HUES64 (cell line): Measurements from ENCODE around the gene RCN2.
"Not testable (repeated sequence)": the region's sequence is repeated elsewhere in the genome, so short reads cannot be mapped to it uniquely, and the experiment has no call there.

Experiments
- H3K27ac ChIP-seq: 2 replicates; pipeline ENCODE4 v1.7.0; 2013; ENCODE audit warnings: low read depth, low read length, inconsistent platforms
- H3K27me3 ChIP-seq: 2 replicates; pipeline ENCODE4 v1.6.1; 2013; ENCODE audit warnings: mild to moderate bottlenecking, low read length; ENCODE audit not compliant: insufficient read depth
- H3K36me3 ChIP-seq: 2 replicates; pipeline ENCODE4 v1.6.1; 2013; ENCODE audit warnings: mild to moderate bottlenecking, low read length; ENCODE audit not compliant: insufficient read depth
- H3K4me1 ChIP-seq: 2 replicates; pipeline ENCODE4 v1.6.1; 2013; ENCODE audit warnings: mild to moderate bottlenecking, low read length, moderate library complexity; ENCODE audit not compliant: insufficient read depth
- H3K4me3 ChIP-seq: 2 replicates; pipeline ENCODE4 v1.5.1; 2013; ENCODE audit warnings: mild to moderate bottlenecking, low read length, moderate library complexity
- H3K9ac ChIP-seq: 2 replicates; pipeline ENCODE4 v1.6.1; 2013; ENCODE audit warnings: mild to moderate bottlenecking, low read depth, low read length
- H3K9me3 ChIP-seq: 2 replicates; pipeline ENCODE4 v1.6.1; 2013; ENCODE audit warnings: low read depth, low read length; ENCODE audit not compliant: insufficient read depth
- WGBS: fragments of 150-250, 120-280 bp; methylation state at CpG from one replicate; pipeline ENCODE4 v1.1.7; 2013; ENCODE audit warnings: missing lambda C conversion rate; 5-methylcytosine and 5-hydroxymethylcytosine counted together

RCN2 gene

GRCh38 chr15:76961268-76962011, 29.9 kb downstream of the RCN2 start:
- no peaks in the 10 kb centered on the region for H3K9me3 ChIP-seq
- no peaks in the 10 kb centered on the region for H3K36me3 ChIP-seq
- H3K9ac ChIP-seq: no peak overlapping the region
- H3K4me1 ChIP-seq: no peaks in the 10 kb centered on the region
- H3K27me3 ChIP-seq: no peaks in the 10 kb centered on the region
- no peak overlapping the region for H3K4me3 ChIP-seq
- WGBS: 84% methylated on average over 5 of the region's 6 CpGs
- no peak overlapping the region for H3K27ac ChIP-seq

DNA sequence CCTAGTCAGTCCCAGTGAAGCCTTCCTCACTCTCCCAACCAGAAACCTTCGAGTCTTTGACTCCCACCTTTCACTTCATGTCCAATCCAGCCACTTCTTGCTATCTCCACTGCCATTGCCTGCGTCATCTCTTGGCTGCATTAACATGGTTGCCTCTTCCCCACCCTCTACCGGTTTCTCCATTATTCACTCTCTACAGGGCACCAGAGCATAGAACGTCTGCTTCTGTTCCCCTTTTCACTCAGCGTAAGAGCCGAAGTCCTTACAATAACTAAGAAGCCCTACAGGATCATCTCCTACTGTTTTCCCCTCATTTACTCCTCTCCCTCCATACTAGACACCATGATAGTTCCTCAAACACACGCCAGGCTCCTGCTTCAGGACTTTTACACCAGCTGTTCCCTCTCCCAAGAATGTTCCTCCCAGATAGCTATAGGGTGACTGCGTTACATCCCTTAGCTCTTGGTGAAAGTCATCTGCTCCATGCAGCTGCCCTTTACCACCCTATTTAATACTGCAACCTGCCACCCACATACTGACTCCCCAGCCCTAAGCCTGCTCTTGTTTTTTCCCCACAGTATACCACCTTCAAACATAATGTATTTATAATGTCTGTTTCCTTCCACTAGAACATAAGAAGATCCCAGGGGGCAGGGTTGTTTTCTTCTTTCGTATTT, 30.9 kb downstream of the RCN2 start:
- H3K9me3 ChIP-seq: no peaks in the 10 kb centered on the region
- no peaks in the 10 kb centered on the region for H3K4me1 ChIP-seq
- H3K36me3 ChIP-seq: no peaks in the 10 kb centered on the region
- H3K27ac ChIP-seq: no peak overlapping the region
- H3K27me3 ChIP-seq: no peaks in the 10 kb centered on the region
- 90% methylated on average over 8 of the region's 9 CpGs for WGBS
- no peak overlapping the region for H3K9ac ChIP-seq
- no peak overlapping the region for H3K4me3 ChIP-seq

DNA sequence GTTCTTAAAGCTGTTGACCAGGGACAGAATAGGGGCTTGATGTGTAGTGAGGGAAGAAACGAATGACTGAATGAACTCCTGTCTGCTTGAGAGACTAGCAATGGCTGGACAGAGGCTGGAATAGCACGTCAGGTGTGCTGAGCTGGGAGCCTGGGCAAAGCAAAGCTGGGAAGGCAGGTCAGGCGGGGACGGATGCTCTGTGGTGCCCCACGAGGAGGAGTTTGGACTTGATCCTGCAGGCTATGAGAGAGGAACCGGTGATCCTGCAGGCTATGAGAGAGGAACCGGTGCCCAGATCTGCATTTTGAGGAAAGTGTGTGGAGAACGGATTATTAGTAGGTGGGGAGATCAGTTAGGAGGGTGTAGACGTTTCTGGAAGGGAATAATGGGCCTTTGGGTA, 32.0 kb downstream of the RCN2 start:
- WGBS: 72% methylated on average over 9 of the region's 9 CpGs
- Histone ChIP-seq H3K27ac (no peak overlapping the region), H3K9ac (no peak overlapping the region), H3K4me3 (no peak overlapping the region), H3K36me3 (no peaks in the 10 kb centered on the region), H3K9me3 (no peaks in the 10 kb centered on the region), H3K27me3 (no peaks in the 10 kb centered on the region), H3K4me1 (no peaks in the 10 kb centered on the region)

DNA sequence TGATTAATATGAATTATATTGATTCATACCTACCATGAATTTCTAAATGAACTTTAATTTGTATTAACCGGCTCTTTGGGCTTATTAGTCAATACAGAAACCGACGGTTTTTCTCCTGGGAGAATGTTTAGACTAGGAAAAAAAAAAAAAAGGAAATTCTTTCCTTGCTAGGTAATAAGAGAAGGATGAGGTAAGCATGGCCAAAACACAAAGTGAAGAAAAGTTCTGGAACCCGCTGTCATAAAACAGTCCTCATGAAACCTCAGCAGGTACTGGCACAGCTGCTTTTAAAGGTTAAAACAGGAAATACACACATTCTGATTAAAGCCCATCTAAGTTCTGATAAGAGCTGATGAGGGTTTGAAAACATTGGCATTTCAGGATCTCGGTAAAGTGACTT, 32.6 kb downstream of the RCN2 start:
- H3K27me3 ChIP-seq: no peaks in the 10 kb centered on the region
- no peak overlapping the region for H3K27ac ChIP-seq
- no peaks in the 10 kb centered on the region for H3K36me3 ChIP-seq
- no peaks in the 10 kb centered on the region for H3K9me3 ChIP-seq
- H3K4me3 ChIP-seq: no peak overlapping the region
- WGBS: 79% methylated on average over 5 of the region's 5 CpGs
- no peaks in the 10 kb centered on the region for H3K4me1 ChIP-seq
- no peak overlapping the region for H3K9ac ChIP-seq

DNA sequence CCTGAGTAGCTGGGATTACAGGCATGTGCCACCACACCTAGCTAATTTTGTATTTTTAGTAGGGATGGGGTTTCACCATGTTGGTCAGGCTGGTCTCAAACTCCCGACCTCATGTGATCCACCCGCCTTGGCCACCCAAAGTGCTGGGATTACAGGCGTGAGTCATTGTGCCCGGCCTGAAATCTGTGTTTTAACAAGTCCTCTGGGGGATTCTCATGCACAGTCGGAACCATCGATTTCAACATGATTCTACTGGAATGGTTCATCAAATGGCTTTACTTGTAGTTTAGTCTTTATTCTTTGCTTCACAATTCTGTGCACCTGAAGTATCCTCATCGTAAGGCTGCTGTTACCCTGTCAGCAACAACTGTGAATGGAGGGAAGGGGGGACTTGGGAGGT, 34.5 kb downstream of the RCN2 start:
- not testable (repeated sequence) for H3K27me3 ChIP-seq, H3K4me1 ChIP-seq, H3K9ac ChIP-seq, H3K27ac ChIP-seq, H3K36me3 ChIP-seq, H3K4me3 ChIP-seq, H3K9me3 ChIP-seq
- 85% methylated on average over 7 of the region's 7 CpGs for WGBS

- Histone ChIP-seq H3K4me1 (no peaks in the 10 kb centered on the region), H3K27ac (no peak overlapping the region), H3K9me3 (no peaks in the 10 kb centered on the region), H3K9ac (no peak overlapping the region), H3K36me3 (no peaks in the 10 kb centered on the region), H3K27me3 (no peaks in the 10 kb centered on the region), H3K4me3 (no peak overlapping the region)
- 62% methylated on average over 4 of the region's 4 CpGs for WGBS
These were observed 35.5 kb downstream of the RCN2 start for GRCh38 chr15:76967067-76967466.

GRCh38 chr15:76968306-76968705, 36.8 kb downstream of the RCN2 start:
- Histone ChIP-seq H3K36me3 (no peaks in the 10 kb centered on the region), H3K4me3 (no peak overlapping the region), H3K4me1 (no peaks in the 10 kb centered on the region), H3K9me3 (no peaks in the 10 kb centered on the region), H3K27ac (no peak overlapping the region), H3K27me3 (no peaks in the 10 kb centered on the region), H3K9ac (no peak overlapping the region)
- WGBS: 90% methylated on average over 1 of the region's 1 CpG

GRCh38 chr15:76972389-76973361, 41.1 kb downstream of the RCN2 start:
- H3K9ac ChIP-seq: no peak overlapping the region
- H3K4me1 ChIP-seq: peaks cover 5% of the 10 kb centered on the region; the same call in 1 of the 2 replicates
- no peak overlapping the region for H3K4me3 ChIP-seq
- WGBS: 88% methylated on average over 19 of the region's 21 CpGs
- H3K36me3 ChIP-seq: no peaks in the 10 kb centered on the region
- H3K9me3 ChIP-seq: no peaks in the 10 kb centered on the region
- no peak overlapping the region for H3K27ac ChIP-seq
- H3K27me3 ChIP-seq: no peaks in the 10 kb centered on the region

- Histone ChIP-seq H3K36me3 (no peaks in the 10 kb centered on the region), H3K9ac (no peak overlapping the region), H3K9me3 (no peaks in the 10 kb centered on the region), H3K27me3 (no peaks in the 10 kb centered on the region), H3K4me1 (peaks cover 5% of the 10 kb centered on the region; the same call in 1 of the 2 replicates), H3K27ac (no peak overlapping the region), H3K4me3 (no peak overlapping the region)
- 10% methylated on average over 4 of the region's 4 CpGs for WGBS
These were observed 41.8 kb downstream of the RCN2 start for GRCh38 chr15:76973362-76973743.

DNA sequence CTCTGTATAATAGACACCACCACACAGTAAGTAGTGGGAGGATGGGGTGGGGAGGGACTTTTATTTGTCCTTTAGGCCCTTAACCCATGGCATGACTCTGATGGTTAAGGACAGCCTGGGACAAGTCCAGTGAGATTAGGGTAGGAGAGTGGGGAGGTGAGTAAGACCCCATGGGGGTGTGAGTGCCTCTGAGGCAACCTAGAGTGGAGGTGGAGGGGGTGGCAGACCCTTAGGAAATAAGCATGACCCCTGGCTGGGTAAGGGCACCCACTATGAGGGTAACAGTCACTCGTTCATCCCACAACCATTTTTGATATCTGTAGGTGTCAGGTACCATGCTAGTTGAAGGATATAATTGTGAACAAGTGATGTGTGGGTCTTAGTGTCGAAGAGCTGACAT, 42.4 kb downstream of the RCN2 start:
- Histone ChIP-seq H3K27ac (no peak overlapping the region), H3K9me3 (no peaks in the 10 kb centered on the region), H3K9ac (no peak overlapping the region), H3K27me3 (no peaks in the 10 kb centered on the region), H3K36me3 (no peaks in the 10 kb centered on the region), H3K4me3 (no peak overlapping the region), H3K4me1 (peaks cover 5% of the 10 kb centered on the region; the same call in 1 of the 2 replicates)
- 89% methylated on average over 2 of the region's 2 CpGs for WGBS
